GM12872 (cell line): ENCODE data around the gene RCAN2.

Experiments
- CTCF ChIP-seq: IDR thresholded peaks from 3 replicates; pipeline ENCODE4 v1.5.1; 2011; ENCODE audit warnings: low read depth, mild to moderate bottlenecking, low read length, moderate library complexity; ENCODE audit not compliant: insufficient read depth

The RCAN2 gene

GRCh38 chr6:46305833-46306232 is 185.4 kb downstream of the RCAN2 start:
- no peak for TF ChIP-seq CTCF

GRCh38 chr6:46305236-46305635 is 186.0 kb downstream of the RCAN2 start:
- no peak for TF ChIP-seq CTCF

- no peak for TF ChIP-seq CTCF
Measured at GRCh38 chr6:46302816-46303215, 188.4 kb downstream of the RCAN2 start.

GRCh38 chr6:46302176-46302575 is 189.1 kb downstream of the RCAN2 start:
- no peak for TF ChIP-seq CTCF

DNA sequence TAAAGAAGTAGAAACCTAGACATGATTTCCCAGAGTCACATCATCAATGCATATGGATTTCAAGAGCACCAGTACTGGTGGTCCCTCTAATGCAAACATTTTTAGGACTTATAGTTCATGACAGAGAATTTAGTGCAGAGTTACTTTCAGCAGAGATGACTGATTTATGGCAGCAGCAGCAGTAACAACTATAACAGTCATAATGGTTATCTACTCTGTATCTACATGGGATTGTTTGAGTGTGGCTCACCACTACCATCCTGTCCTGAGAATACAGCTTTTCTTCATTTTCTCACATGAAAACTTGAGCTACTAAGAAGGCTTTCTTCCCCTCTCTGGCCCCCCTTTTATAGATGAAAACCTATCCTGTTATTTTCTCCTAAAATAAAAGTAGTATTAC is 192.0 kb downstream of the RCAN2 start:
- TF ChIP-seq CTCF: no peak

DNA sequence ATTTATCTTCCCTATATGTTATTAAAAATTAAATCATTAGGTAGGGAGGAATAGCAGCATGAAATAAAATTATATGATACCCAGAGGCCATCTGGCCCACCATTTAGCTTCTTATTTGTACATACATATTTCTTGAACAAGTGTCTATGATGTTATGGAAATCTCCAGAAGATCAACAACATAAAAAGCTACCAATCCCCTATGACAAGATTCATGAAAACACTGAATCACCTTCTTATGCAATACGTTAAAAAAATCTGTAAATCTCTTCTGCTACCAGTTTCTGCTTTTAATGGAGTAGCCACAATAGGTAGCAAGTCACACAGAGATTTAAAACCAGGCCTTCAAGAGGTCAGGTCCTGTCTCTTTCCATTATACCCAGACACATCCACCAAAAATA is 194.7 kb downstream of the RCAN2 start:
- TF ChIP-seq CTCF: no peak

GRCh38 chr6:46293641-46294316 is 197.5 kb downstream of the RCAN2 start:
- TF ChIP-seq CTCF: no peak
